HepG2 (cell line): ENCODE results near the gene MATN1. TPM values are rescaled to one million over a fixed set of nuclear protein-coding genes. Genes with fewer than 3 reads are reported as not detected.

Source experiments
- ATAC-seq: fragments of 200-7000 bp; cut with Tn5 transposase; 3 replicates; pipeline ENCODE4 v1.9.1; 2020; ENCODE audit warnings: mild to moderate bottlenecking, moderate library complexity
- BruUV-seq: library from RNA; stranded (reverse); fragments of 400-500 nt; replicated peaks from 2 replicates; lab custom pipeline; 2021; lab: Mats Ljungman, UMichigan
- CTCF ChIA-PET: fragments of 300-600 bp; formaldehyde crosslinking; extraction: SDS; loops from one replicate; lab custom pipeline; 2021; ENCODE audit warnings: low total read pairs, inconsistent platforms, low intra/inter-chr PET ratio; lab: Yijun Ruan, JAX
- POLR2A ChIA-PET: fragments of 350-600 bp; sonication (Branson Sonifier 250); formaldehyde crosslinking; loops from one replicate; lab custom pipeline; 2020; ENCODE audit warnings: antibody characterized with exemption, inconsistent platforms; lab: Yijun Ruan, JAX
- DNase-seq: peaks from one replicate; pipeline ENCODE4 v3.0.0-alpha.2; 2015; ENCODE audit warnings: low spot score
- FAIRE-seq: peaks from 3 replicates; lab custom pipeline; 2011; peaks lifted over from hg19 to GRCh38; lab: Jason Lieb, UNC
- H2AFZ ChIP-seq: one replicate; pipeline ENCODE4 v1.6.1; 2011; ENCODE audit warnings: low read length, inconsistent platforms
- H3K27ac ChIP-seq: fragments of 300-600 bp; 3 replicates; pipeline ENCODE4 v1.8.0; 2011; ENCODE audit warnings: mixed run types, mild to moderate bottlenecking, mixed read lengths, low read length, inconsistent platforms; ENCODE audit not compliant: insufficient read depth; ENCODE audit errors: extremely low read length
- H3K27me3 ChIP-seq, 2 experiments: fragments of 200-600 bp in 1 of 2; 2 replicates in 1 of 2; 3 replicates in 1 of 2; pipeline versions ENCODE4 v1.6.0 to v1.8.0; 2011; ENCODE audit warnings: low read length in 2 of 2, mild to moderate bottlenecking in 2 of 2, moderate library complexity in 2 of 2, inconsistent platforms in 1 of 2; ENCODE audit not compliant: insufficient read depth in 2 of 2, control insufficient read depth in 1 of 2
- H3K36me3 ChIP-seq, 2 experiments: fragments of 200-600 bp in 1 of 2; replicated peaks in 1 of 2; 2 replicates in 1 of 2; 3 replicates in 1 of 2; pipeline versions ENCODE4 v1.5.1 to v1.8.0; 2011; ENCODE audit warnings: low read length in 2 of 2, inconsistent platforms in 1 of 2; ENCODE audit not compliant: insufficient read depth in 2 of 2, control insufficient read depth in 1 of 2
- H3K4me1 ChIP-seq: 2 replicates; pipeline ENCODE4 v1.5.1; 2012; ENCODE audit warnings: low read length, inconsistent platforms; ENCODE audit not compliant: insufficient read depth
- H3K4me2 ChIP-seq: 2 replicates; pipeline ENCODE4 v1.6.0; 2011; ENCODE audit warnings: low read depth, low read length, inconsistent platforms
- H3K4me3 ChIP-seq, 3 experiments: fragments of 200-600 bp in 1 of 3; sonication (generic), shearing (Covaris generic) in 1 of 3; replicated peaks in 1 of 3; 2 replicates each; pipeline ENCODE4 v1.5.1; 2011 to 2016; ENCODE audit warnings: low read length in 3 of 3, inconsistent platforms in 2 of 3, low read depth in 2 of 3, mild to moderate bottlenecking in 2 of 3, control low read depth in 1 of 3, mixed read lengths in 1 of 3; ENCODE audit not compliant: insufficient read depth in 1 of 3
- H3K79me2 ChIP-seq: one replicate; pipeline ENCODE4 v1.6.1; 2011; ENCODE audit warnings: low read length, inconsistent platforms; ENCODE audit not compliant: insufficient read depth
- H3K9ac ChIP-seq: 2 replicates; pipeline ENCODE4 v1.6.0; 2011; ENCODE audit warnings: mild to moderate bottlenecking, low read depth, low read length, inconsistent platforms; ENCODE audit not compliant: insufficient read depth
- H3K9me3 ChIP-seq: 2 replicates; pipeline ENCODE4 v1.5.1; 2012; ENCODE audit warnings: mild to moderate bottlenecking, low read length
- H4K20me1 ChIP-seq: 2 replicates; pipeline ENCODE4 v1.6.0; 2011; ENCODE audit warnings: inconsistent platforms, mild to moderate bottlenecking, low read length, moderate library complexity; ENCODE audit not compliant: insufficient read depth
- AGO2 ChIP-seq: fragments of 200-400 bp; formaldehyde crosslinking; optimal IDR thresholded peaks from 2 replicates; pipeline ENCODE3; 2017; ENCODE audit warnings: mild to moderate bottlenecking, low read depth, low read length, moderate library complexity
- ATF5 ChIP-seq: sonication (generic); formaldehyde crosslinking; IDR thresholded peaks from 2 replicates; pipeline ENCODE4 v1.4.0; 2020; ENCODE audit warnings: mild to moderate bottlenecking, low read depth, missing genetic modification reagents
- NCOR1 ChIP-seq: fragments of 200-600 bp; sonication (generic); IDR thresholded peaks from 2 replicates; pipeline ENCODE4 v1.7.0; 2017; ENCODE audit warnings: antibody characterized with exemption, low read length, borderline replicate concordance
- SCMH1 ChIP-seq: sonication (generic); formaldehyde crosslinking; IDR thresholded peaks from 2 replicates; pipeline ENCODE4 v1.9.0; 2021; ENCODE audit warnings: missing genetic modification reagents, mild to moderate bottlenecking, borderline replicate concordance
- TP53 ChIP-seq: sonication (generic); formaldehyde crosslinking; conservative IDR thresholded peaks from 2 replicates; pipeline ENCODE4 v1.4.0; 2020; ENCODE audit warnings: missing genetic modification reagents
- TRIM24 ChIP-seq: sonication (generic); formaldehyde crosslinking; IDR thresholded peaks from 2 replicates; pipeline ENCODE4 v1.8.0; 2022; ENCODE audit warnings: mild to moderate bottlenecking, missing genetic modification reagents
- ZNF547 ChIP-seq: sonication (generic); formaldehyde crosslinking; IDR thresholded peaks from 2 replicates; pipeline ENCODE4 v1.5.1; 2020; ENCODE audit warnings: mild to moderate bottlenecking, missing genetic modification reagents
- ZNF552 ChIP-seq: sonication (generic); formaldehyde crosslinking; IDR thresholded peaks from 2 replicates; pipeline ENCODE4 v1.9.0; 2022; ENCODE audit warnings: missing genetic modification reagents, mild to moderate bottlenecking, borderline replicate concordance
- ZNF83 ChIP-seq: sonication (generic); formaldehyde crosslinking; IDR thresholded peaks from 2 replicates; pipeline ENCODE4 v1.4.0; 2020; ENCODE audit warnings: missing genetic modification reagents, mild to moderate bottlenecking, borderline replicate concordance
- WGBS: methylation state at CpG from one replicate; pipeline ENCODE4 v1.1.6; 2017; ENCODE audit warnings: low lambda C conversion rate; 5-methylcytosine and 5-hydroxymethylcytosine counted together
- in situ Hi-C: cut with HindIII; loops from 2 replicates; pipeline ENCODE4 v1.10.0; 2017; ENCODE audit warnings: low pct_unique_long_range_greater_than_20kb; ENCODE audit not compliant: extremely low pct_ligation_motif_present
- intact Hi-C: fragments of 100-400 bp; cut with micrococcal nuclease; formaldehyde crosslinking; loops from one replicate; pipeline ENCODE4 v1.10.0; 2022; ENCODE audit not compliant: unreplicated experiment
- polyA plus RNA-seq, 8 experiments: library from polyadenylated mRNA; depleted of rRNA in 3 of 8; stranded (reverse) in 7 of 8; unstranded in 1 of 8; fragments of >200 nt; fragmentation: Illumina TruSeq in 4 of 8; extraction: Trizol in 4 of 8; gene quantifications; 2 replicates each; pipeline versions ENCODE4 v1.2.1 to v1.2.3, GENCODE V29; 2011 to 2016; ENCODE audit warnings: low read depth in 4 of 8, missing spikeins in 1 of 8, mixed read lengths in 1 of 8; ENCODE audit not compliant: insufficient read depth in 1 of 8
- total RNA-seq, 5 experiments: library from RNA; depleted of rRNA; stranded (reverse); fragments of >200 nt; fragmentation: Illumina TruSeq; extraction: Trizol; gene quantifications; 2 replicates each; pipeline ENCODE4 v1.2.3, GENCODE V29; 2016; ENCODE audit warnings: low read depth in 1 of 5

The MATN1 gene
- total and polyA plus RNA-seq, 2 of the 13 experiments (the other 11 are each of a cell fraction or from before 2014, with no cell fraction given), result 0.04 to 0.05 TPM

- Histone ChIP-seq H3K9ac (no peak overlapping the region), H3K9me3 (no peaks in the 10 kb centered on the region), H3K36me3 (no peaks in the 10 kb centered on the region), H3K27ac (no peak overlapping the region), H3K4me2 (no peak overlapping the region), H3K79me2 (no peaks in the 10 kb centered on the region), H4K20me1 (no peaks in the 10 kb centered on the region), H3K4me3 (no peak overlapping the region), H3K27me3 (peaks cover 4 to 33% of the 10 kb centered on the region in 2 experiments; a peak in 3 of 5 replicates), H3K4me1 (peaks cover 11% of the 10 kb centered on the region; the same call in 1 of the 2 replicates), H2AFZ (no peak overlapping the region)
- in situ Hi-C loops, result no loop called here
- no peak for DNase-seq
- 34% methylated on average over 6 of the region's 7 CpGs for WGBS
- CTCF ChIA-PET, result no interaction called here
- no peak for FAIRE-seq
- intact Hi-C loops, result no loop called here
- TF ChIP-seq NCOR1 (no peak), ZNF552 (no peak), ATF5 (no peak), ZNF547 (CRISPR knock-in tag) (no peak), ZNF83 (no peak), SCMH1 (CRISPR knock-in tag) (no peak), AGO2 (no peak), TP53 (CRISPR knock-in tag) (no peak), TRIM24 (CRISPR knock-in tag) (no peak)
- BruUV-seq, result no TSS peak
- no peak for ATAC-seq
- POLR2A ChIA-PET, result interaction anchor here (1.0 kb wide), 1 partner anchor 45 kb away, joined by 3 read pairs; no protein-coding TSS in a partner anchor
Observed at GRCh38 chr1:30762930-30763650, 39.7 kb upstream of the MATN1 start.
